A172 (cell line): ENCODE measurements around the gene TTC8. TPM values are rescaled to one million over a fixed set of nuclear protein-coding genes. Genes with fewer than 3 reads are reported as not detected.
A peak's percentile ranks its signal among the peaks of the same experiment; 100 is the strongest.
"Not testable (repeated sequence)": the region's sequence is repeated elsewhere in the genome, so short reads cannot be mapped to it uniquely, and the experiment has no call there.

ENCODE experiments used
- DNase-seq: peaks from one replicate; pipeline ENCODE4 v3.0.0-alpha.2; 2015; ENCODE audit warnings: low spot score
- total RNA-seq: library from RNA; depleted of rRNA; stranded (reverse); fragments of >200 nt; shearing (Covaris generic); gene quantifications from 2 replicates; pipeline ENCODE4 v1.2.3, GENCODE V29; 2014

TTC8 gene
- total RNA-seq, 1 experiment from 2014 or later, result 19.2 TPM

- no peak for DNase-seq
Measured at GRCh38 chr14:88825078-88825458, 617 bp downstream of the TTC8 start.

DNA sequence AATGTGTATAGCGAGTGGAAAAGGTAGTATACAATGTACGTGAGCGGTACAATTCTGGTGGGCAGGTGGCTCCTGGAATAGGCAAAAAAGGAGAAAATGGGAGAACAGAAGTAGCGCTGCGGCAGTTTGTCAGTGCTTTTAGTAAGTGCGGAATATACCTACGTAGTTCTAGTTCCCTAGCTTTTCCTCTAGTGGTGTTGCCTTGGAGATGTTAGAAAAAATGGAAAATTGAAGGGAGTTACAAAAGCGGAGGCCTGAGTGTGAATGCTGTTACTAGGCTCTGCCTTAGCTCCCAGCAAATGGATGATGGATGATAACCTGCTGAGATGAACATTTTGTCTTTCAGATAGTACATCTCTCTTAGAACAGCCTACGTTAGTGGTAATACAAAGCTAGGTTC, 1.1 kb downstream of the TTC8 start:
- DNase-seq, result no peak

GRCh38 chr14:88829188-88829587, 4.7 kb downstream of the TTC8 start:
- no peak for DNase-seq

GRCh38 chr14:88829685-88830302, 5.3 kb downstream of the TTC8 start:
- no peak for DNase-seq

- DNase-seq, result peak; percentile 58
Measured at GRCh38 chr14:88831284-88831683, 6.8 kb downstream of the TTC8 start.

GRCh38 chr14:88834883-88835431, 10.5 kb downstream of the TTC8 start:
- no peak for DNase-seq

DNA sequence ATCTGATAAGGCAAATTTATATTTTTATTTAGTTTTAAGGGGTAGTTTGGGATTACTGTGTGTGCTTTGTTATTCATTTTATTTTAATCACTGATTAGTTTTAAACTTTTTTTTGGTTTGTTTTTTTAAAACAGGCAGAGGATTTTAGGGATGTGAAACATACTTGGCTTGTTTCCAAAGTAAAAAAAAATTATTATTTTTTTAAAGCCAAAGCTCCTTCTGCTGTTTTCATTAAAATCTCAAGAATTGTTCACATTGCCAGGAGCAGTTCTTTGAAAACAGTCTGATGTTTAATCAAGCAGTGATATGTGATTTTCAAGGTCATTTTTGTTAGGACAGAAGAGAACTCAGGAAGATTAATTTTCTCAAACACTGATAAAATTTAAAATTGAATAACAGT, 11.2 kb downstream of the TTC8 start:
- no peak for DNase-seq

DNA sequence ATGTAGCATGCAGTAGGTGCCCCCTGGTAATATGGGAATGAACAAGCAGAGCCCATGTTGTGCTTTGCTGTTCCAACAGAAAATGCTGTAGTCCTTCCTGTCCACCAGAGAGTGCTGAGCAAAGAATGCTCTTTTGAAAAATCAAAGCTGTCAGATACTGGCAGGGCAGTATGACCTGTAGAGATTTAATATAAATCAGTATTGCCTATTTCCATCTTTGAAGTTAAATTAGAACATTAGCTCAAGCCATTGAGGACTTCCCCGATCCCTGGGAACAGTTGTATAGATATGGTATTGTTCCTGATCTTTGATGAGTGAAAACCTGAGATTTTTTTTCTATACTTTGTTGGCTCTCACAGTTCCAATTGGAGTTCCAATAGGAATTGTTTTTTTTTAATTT, 13.0 kb downstream of the TTC8 start:
- no peak for DNase-seq

- no peak for DNase-seq
Measured at GRCh38 chr14:88838015-88838414, 13.6 kb downstream of the TTC8 start.

GRCh38 chr14:88840926-88841325, 16.5 kb downstream of the TTC8 start:
- no peak for DNase-seq

- no peak for DNase-seq
Measured at GRCh38 chr14:88841741-88842140, 17.3 kb downstream of the TTC8 start.

DNA sequence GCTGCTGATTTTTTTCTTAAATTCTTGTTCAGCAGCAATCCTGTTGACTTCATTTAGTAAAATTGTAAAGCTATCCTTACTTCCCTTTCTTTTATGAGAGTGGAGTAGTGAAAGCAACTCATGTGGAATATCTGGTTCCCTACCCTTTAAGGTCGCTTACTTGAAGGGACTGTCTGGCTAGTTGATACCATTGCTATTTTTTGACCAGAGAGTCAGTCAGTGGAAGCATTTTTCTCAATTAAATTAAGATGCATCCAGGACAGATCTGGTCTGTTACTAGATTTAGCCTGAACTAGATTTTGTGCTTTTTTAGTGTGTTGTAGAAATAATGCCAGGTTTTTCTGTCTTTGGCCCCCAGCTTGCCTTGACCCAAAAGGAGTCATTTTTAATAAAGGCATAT, 18.0 kb downstream of the TTC8 start:
- no peak for DNase-seq

DNA sequence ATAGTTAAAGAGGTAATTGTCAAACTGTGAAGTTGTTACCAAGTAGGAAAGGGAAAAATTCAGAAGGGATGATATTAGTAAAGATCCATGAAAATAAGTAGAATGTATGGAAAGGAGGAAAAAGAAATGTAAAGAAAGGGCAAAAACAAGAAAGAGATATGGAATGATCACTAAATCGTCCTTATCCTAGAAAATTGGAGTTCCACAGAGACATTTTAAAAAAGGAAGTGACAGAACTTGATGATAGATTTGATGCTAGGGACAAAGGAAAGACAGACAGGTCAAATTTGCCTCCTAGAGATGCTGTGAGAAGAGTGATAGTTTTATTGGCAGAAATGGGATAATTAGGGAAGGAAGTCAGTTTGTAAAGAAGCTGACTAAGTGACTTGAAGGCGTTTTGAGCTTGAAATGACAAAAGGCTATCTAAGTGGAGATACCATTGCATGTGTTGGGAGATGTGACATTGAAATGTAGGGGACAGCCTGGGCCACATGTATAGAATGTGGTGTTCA, 20.6 kb downstream of the TTC8 start:
- DNase-seq, result no peak

DNA sequence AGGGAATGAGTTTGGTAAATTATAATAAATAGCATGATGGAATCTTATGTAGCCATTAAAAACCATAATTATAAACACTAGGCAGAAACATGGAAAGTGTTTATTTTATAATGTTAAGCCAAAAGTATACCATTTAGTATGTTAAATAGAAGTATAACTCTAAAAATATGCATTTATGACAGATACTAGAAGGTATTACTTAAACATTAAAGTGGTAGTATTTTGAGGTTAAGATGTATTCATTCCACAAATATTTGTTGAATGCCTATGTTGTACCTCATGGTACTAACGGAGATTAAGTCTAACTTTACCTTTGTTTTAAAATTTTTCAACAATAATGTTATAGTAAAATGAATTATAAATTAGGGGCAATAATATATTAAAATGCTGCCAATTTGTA, 24.1 kb downstream of the TTC8 start:
- DNase-seq, result no peak

- DNase-seq, result no peak
Measured at GRCh38 chr14:88849716-88850115, 25.3 kb downstream of the TTC8 start.

GRCh38 chr14:88851587-88851986, 27.1 kb downstream of the TTC8 start:
- DNase-seq, result no peak

GRCh38 chr14:88852632-88853031, 28.2 kb downstream of the TTC8 start:
- DNase-seq, result no peak

DNA sequence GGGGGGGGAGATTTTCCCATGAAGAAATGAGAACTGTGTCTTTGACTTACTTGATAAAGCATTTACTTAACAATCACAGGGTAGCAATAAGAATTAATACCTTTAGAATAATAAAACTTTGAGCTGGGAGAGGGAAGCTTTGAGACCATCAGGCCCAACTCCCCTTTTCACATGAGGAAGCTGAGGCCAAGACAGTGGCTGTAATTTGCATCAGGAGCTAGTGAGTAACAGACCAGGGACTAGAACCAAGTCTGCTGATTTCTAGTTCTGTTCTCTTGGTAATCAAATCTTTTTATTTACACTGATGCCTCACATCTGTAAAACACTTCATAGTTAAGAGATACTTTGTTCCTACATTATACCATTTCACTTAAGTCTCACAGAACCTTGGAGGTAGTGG, 28.7 kb downstream of the TTC8 start:
- no peak for DNase-seq

DNA sequence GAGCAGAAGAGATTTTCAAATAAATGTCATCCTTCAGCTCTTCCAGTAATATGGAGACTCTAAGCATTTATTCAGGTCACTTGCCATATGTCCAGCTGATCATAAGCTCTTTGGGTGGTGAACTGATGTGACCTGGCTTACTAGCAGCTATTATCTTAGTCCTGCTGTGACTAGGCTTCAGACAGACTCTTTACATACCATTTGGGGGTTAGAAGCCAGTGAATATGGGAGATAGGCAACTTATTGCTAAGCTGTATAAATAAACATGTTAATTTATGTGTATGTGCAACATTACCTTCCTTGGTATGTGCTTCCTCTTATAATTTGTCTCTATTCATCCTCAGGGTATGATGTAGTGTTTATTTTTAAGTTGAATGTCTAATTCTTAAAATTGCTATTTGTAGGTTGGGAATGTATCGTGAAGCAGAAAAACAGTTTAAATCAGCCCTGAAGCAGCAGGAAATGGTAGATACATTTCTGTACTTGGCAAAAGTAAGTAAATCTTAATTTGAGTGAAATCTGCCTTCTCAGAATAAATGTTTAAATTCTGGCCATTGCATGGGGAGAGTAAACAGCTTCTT, 32.4 kb downstream of the TTC8 start:
- no peak for DNase-seq

DNA sequence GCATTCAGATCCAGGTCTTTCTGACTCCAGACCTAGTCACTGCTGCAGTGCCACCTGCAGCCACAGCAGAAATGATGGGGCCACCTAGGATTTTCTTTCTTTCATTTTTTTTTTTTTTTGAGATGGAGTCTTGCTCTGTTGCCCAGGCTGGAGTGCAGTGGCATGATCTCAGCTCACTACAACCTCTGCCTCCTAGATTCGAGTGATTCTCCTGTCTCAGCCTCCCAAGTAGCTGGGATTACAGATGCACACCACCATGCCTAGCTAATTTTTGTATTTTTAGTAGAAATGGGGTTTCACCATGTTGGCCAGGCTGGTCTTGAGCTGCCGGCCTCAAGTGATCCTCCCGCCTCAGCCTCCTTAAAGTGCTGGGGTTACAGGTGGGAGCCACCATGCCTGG, 33.4 kb downstream of the TTC8 start:
- DNase-seq, result not testable (repeated sequence)

GRCh38 chr14:88859118-88859517, 34.7 kb downstream of the TTC8 start:
- not testable (repeated sequence) for DNase-seq

- DNase-seq, result no peak
Measured at GRCh38 chr14:88863167-88863566, 38.7 kb downstream of the TTC8 start.

DNA sequence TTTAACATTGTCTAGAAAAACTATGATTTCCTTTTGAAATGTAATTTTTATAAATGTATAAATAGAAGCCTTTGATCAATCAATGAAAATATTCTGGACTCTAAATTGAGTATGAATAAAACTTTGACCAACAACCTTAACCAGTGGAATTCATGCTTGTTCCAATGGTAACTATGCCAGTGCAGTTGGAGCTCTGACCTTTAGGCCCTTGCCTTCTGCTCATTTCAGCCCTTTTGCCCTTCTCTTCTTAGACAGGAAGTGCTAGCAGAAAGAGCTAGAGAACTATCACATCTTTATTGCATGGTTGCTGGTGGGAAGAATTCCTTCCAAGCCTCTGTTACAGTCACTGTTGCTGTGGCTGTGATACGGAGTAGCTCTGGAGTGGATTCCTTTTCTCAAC, 39.7 kb downstream of the TTC8 start:
- DNase-seq, result no peak

DNA sequence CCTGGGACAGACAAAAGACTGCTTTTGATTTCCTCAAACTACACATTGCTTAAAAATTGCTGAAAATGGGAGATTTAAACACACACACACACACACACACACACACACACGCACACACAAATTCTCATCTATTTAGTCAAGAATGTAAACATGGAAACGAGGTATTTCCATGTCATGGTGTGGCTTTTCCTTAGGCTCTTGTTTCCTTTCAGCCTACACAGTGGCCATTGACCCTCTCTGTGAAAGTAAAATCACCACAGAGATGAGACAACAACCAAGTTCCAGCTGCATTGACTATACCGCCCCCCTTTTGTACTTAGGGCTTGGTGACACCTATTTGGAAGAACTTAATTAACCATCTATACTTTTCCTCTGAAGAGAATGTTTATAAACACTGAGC, 41.9 kb downstream of the TTC8 start:
- no peak for DNase-seq
